GM18951 (cell line): ENCODE measurements around the gene HYAL2.

Experiments
- POLR2A ChIP-seq: IDR thresholded peaks from 4 replicates; pipeline ENCODE4 v1.6.1; 2011; ENCODE audit warnings: mild to moderate bottlenecking; ENCODE audit not compliant: insufficient read length, insufficient read depth; ENCODE audit errors: extremely low read depth
- in situ Hi-C: fragments of 300-500 bp; cut with MboI; formaldehyde crosslinking; loops from one replicate; pipeline ENCODE4 v1.12.0; 2022; ENCODE audit warnings: low sequenced_read_pairs, mixed read lengths, inconsistent platforms; ENCODE audit not compliant: unreplicated experiment

HYAL2 gene

DNA sequence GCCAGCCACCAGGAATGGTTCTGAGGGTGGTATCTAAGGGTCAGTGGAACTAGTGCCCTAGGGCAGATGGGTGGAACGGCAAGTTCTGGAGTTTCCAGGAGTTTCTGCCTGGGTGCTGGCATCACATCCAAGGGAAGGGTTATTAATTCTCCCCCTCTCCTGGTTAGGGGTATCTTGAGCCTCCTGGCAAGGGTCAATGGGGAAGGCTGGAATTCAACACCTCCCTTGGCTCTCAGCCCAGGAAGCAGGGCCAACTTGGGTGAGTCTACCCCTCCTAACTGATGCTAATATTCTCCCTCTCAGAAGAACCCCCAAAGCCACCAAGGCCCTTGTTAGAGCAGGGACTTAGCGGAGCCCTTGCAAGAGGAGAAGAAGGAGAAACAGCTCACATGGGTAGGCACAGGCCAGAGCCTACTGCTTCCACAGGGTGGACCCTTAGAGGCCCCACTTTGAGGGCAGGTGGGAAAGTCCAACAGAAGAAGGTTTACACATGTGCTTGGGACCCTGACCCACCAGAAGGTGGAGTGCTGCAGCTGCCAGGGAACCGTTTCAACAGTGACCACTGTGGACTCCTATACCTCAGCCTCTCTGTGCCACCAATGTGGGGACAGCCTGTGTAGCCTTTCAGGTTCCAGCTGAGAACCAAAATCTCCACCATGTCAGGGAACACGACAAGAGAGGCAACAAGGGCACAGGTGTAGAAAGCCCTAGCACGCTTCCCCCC is 33.4 kb upstream of the HYAL2 start:
- in situ Hi-C loops: no loop called here
- TF ChIP-seq POLR2A: no peak

DNA sequence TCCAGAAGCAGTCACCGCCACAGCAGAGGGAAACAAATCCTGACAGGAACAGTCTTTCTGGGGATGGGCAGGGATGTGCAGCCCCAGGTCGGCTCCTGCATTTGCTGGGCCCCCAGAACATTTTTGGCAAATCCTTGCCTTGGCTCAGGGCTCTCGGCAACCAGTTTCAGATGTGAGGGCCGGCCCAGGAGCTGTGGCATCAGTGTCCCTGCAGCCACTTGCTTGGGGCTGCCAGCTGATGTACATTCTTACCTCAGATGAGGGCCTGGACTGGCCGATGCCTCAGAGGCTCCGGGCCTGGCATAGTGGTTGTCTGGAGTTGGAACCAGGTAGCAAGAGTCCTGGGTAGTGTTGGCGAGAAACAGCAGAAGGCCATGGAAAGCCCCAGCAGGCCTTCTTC is 32.3 kb upstream of the HYAL2 start:
- TF ChIP-seq POLR2A: no peak
- in situ Hi-C loops: no loop called here

DNA sequence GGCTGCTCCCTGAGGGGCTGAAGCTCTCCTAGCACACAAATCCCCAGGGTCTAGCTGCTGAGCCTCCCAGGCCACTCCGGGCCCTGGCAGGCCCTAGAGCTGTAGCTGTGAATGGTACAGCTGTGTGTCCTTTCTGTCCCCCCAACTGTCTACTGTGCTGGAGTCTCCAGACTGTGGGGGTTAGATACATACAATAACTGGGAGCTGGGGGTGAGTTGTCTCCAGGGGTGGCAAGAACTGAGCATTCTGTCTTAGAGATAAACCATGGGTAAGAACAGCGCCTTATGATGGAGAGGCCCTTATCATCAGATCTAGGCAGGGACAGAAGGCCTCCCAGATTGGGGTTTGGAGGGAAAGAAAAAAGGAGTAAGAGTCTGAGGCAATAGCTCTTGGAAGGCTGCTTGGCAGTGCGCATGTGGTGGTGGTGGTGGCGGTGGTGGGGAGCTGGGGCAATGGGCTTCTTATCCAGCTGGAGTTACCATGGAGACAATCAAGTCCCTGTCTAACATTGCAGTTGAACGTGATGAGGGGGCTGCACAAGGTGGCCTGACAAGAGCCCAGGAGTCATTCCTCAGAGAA is 31.7 kb upstream of the HYAL2 start:
- in situ Hi-C loops: no loop called here
- TF ChIP-seq POLR2A: no peak

DNA sequence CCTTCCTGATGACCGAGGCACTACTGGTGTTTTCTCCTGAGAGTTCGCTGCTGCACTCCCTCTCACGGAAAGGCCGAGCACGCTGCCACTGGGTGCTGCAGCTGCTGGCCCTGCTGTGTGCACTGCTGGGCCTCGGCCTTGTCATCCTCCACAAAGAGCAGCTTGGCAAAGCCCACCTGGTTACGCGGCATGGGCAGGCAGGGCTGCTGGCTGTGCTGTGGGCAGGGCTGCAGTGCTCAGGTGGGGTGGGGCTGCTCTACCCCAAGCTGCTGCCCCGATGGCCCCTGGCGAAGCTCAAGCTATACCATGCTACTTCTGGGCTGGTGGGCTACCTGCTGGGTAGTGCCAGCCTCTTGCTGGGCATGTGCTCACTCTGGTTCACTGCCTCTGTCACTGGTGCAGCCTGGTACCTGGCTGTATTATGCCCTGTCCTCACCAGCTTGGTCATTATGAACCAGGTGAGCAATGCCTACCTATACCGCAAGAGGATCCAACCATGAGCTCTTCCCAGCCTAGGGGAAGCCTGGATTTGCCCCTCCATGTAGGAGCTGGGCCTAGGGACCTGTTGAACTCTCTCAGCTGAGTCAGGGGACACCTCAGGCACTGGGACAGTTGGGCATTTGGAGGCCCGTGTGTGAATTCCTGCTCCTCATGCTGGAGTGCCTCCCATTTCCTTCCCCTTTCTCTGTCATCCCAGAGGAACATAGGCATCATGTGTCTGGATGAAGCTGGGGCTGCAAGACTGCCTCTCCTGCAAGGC is 30.9 kb upstream of the HYAL2 start:
- TF ChIP-seq POLR2A: no peak
- in situ Hi-C loops: no loop called here

DNA sequence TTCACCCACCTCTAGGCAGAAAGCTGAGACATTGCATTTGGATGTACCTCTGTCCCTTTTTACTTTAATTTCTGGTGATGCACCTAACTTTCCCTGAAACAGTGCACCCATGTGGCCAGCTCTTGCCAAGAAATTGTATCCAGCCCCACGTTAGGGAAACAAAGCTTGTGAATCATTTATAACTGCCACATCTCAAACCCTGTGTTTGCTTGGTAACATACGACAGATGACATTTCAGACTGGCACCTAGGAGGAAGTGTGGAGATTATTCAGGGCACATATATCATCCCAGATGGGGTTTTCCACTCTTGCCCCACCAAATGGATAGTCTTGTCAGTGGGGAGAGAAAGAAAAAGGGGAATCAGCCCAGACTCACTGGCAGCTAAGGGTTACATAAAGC is 30.2 kb upstream of the HYAL2 start:
- in situ Hi-C loops: no loop called here
- no peak for TF ChIP-seq POLR2A

DNA sequence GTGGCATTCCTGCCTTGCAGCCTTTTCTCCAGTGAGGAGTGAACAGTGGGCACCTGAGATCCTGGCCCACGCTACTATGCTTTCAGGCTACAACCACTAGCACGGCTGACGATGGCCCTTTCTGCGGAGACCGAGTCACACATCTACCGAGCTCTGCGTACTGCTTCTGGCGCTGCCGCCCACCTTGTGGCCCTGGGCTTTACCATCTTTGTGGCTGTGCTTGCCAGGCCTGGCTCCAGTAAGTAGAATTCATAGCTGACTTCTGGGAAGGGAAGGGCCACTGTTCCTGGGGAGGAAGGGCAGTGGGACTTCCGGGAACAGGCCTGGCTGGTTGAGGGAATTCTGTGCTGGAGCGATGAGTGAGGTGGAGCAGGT is 28.8 kb upstream of the HYAL2 start:
- in situ Hi-C loops: no loop called here
- TF ChIP-seq POLR2A: no peak

DNA sequence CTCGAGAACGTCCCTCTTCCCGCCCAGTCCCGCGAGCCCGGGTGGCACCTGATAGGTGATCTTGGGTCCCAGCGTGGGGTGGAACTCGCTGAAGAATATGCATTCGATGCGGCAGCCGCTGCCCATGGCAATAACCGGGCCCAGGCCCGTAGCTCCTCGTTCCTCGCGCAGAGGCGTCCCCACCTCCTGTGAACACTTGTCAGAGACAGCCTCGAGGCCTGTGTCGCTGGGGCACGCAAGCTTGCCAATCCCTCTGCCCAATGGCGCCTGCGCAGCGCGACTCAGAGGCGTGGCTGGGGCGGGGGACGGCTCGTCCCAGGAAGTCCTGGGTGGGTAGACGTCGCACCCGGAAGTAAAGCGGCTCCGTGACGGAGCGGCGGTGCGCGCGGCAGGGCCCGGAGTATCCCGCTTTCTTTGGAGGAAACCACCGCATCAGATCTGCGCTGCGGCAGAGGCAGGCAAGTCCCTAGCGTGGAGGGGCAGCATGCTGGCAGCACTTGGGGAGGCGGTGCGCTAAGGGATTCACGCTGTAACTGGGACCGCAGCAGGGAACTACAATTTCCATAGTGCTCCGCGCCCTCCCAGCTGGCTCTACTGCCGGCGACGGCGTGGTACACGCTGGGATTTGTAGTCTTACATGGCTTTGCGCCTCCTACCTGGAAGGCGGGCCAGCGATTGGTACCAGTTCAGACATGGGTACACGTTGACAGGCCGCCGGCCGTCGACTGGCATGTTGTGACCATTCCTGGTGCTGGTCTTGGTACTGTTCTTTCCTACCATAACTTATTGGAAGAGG is 28.2 kb upstream of the HYAL2 start, which contains the start of the genes CYB561D2 and NPRL2:
CYB561D2 (plus strand) TSS at position 336 of the 796 bp plus-strand sequence. CDS start 572 bp downstream, outside the sequence.
NPRL2 (minus strand) TSS at position 249 of the 796 bp plus-strand sequence; CDS start at position 126, 123 bp downstream.
- in situ Hi-C loops: no loop called here
- peak; percentile 96 for TF ChIP-seq POLR2A

DNA sequence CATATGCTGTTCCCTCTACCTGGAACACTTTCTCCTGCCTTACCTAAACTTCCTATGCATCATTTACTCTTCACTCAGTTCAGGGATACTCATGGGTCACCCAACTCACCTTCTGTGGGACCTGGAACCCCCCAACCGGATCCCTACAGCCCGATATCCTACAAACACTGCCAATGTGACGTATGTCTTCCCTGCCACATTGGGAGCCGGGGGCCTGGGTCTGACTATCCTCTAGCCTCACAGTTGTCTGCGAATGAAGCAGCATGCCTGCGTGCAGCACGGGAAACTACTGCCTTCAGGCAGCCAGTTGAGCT is 27.6 kb upstream of the HYAL2 start:
- in situ Hi-C loops: no loop called here
- TF ChIP-seq POLR2A: no peak

DNA sequence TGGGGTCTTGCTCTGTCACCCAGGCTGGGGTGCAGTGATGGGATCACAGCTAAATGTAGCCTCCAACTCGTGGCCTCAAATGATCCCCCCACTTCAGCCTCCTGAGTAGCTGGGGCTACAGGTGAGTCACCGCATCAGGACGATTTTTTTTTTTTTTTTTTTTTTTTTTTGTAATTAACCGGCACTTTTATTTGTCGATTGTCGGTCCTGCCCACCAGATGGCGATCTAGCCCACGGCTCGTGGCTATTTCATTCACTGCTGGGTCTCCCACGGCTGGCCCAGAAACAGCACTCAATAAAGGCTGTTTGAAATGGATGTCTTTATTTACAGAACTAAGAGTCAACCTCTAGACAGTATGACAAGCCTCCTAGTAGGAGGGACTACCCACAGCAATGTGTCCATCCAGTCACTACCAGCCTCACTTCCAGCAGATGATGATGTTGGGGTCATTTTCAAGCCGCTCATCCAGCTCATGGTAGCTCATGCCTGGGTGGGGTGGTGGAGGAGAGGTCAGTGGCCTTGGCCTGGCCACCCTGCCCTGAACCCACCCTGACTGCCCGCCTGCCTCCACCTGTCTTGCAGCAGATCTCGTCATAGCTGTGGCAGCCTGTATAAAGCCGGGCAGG is 24.8 kb upstream of the HYAL2 start:
- in situ Hi-C loops: loop anchor here (10.0 kb wide), 1 partner anchor 198 kb away; no protein-coding TSS in a partner anchor

DNA sequence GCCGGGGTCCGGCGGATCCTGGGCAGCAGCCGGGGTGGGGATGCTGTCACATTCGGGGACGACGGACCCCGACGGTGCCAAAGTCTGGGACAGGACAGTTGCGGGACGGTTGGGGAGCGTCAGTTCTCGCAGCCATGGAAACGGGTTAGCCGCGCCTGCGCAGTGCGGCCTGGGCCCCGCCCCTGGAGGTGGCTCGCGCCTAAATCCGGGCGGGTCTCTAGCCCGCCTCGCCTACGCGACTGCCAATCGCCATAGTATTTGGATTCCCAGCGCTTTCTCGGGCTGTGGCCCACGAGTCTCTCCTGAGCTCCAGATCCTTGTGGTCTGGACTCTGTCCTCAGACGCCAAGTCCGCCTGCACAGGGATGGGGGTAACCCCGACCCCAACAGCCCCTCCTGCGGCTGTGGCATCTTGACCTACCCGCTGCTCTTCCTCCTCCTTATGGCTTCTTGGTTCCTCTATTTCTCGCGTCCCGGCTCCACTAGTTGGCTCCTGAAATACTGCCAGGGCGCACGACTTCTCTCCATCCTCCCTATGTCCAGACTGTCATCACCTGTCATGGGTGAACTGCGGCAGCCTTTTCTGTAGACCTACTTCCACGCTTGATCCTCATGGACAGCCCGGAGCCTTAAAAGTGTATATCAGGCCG is 23.2 kb upstream of the HYAL2 start, which contains the start of gene ZMYND10:
ZMYND10 (minus strand) TSS at position 147 of the 649 bp plus-strand sequence. CDS start 153 bp downstream, outside the sequence.
- in situ Hi-C loops: loop anchor here (10.0 kb wide), 1 partner anchor 199 kb away; no protein-coding TSS in a partner anchor
- no peak for TF ChIP-seq POLR2A

More for the DNA sequence above, 24.8 kb upstream of the HYAL2 start:
- no peak for TF ChIP-seq POLR2A

DNA sequence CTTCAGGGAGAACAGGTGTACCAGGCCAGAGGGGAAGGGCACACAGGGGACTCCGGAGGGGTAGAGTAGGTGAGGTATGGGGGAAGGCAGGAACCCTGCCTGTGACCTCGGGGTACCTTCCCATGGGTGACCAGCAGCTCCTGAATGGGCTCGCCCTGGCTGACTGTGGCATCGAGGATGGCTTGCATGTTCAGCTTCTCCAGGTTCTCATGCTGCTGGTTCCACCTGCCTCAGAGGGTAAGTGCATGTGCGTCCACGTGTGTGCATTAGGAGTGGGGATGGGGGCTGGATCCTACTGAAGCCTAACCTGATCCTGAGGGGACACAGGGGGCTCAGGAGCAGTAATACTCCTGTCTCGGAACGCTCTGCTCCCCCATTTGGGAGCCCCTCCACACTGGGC is 22.5 kb upstream of the HYAL2 start:
- no peak for TF ChIP-seq POLR2A
- in situ Hi-C loops: loop anchor here (10.0 kb wide), 1 partner anchor 200 kb away; no protein-coding TSS in a partner anchor
